GM18499 (cell line): Measurements from ENCODE around the gene ARAP1.

Experiments used
- ATAC-seq: cut with Tn5 transposase; IDR thresholded peaks from one replicate; pipeline ENCODE4 v1.9.1; 2021; ENCODE audit warnings: moderate number of reproducible peaks; ENCODE audit not compliant: insufficient read depth, unreplicated experiment

The ARAP1 gene

DNA sequence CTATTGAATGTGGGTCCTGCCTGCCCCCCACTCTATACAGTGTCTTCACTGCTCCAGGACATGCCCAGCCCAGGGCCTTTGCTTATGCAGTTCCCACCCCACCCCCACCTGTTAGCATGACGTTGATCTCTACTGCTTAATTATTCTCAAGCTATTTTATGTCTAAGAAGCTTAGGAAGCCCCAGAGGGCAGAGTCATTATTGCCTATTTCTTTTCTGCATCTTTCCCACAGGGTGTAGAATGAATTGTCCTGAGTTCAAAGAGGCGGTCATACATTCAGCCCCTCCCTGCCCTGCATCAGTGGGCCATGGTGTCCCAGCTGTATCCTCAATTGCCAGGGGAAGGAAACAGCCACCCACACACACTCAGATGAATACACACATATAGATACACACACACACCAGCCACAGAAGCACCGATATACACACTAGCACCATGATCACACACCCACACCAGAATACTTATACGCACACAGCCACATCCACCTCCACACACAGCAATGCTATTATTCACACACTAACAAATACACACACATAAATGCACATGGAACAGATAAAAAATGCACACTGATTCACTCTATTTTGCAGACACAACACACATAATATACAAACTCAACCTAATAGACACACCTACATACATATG is 79.5 kb downstream of the ARAP1 start:
- ATAC-seq: no peak

DNA sequence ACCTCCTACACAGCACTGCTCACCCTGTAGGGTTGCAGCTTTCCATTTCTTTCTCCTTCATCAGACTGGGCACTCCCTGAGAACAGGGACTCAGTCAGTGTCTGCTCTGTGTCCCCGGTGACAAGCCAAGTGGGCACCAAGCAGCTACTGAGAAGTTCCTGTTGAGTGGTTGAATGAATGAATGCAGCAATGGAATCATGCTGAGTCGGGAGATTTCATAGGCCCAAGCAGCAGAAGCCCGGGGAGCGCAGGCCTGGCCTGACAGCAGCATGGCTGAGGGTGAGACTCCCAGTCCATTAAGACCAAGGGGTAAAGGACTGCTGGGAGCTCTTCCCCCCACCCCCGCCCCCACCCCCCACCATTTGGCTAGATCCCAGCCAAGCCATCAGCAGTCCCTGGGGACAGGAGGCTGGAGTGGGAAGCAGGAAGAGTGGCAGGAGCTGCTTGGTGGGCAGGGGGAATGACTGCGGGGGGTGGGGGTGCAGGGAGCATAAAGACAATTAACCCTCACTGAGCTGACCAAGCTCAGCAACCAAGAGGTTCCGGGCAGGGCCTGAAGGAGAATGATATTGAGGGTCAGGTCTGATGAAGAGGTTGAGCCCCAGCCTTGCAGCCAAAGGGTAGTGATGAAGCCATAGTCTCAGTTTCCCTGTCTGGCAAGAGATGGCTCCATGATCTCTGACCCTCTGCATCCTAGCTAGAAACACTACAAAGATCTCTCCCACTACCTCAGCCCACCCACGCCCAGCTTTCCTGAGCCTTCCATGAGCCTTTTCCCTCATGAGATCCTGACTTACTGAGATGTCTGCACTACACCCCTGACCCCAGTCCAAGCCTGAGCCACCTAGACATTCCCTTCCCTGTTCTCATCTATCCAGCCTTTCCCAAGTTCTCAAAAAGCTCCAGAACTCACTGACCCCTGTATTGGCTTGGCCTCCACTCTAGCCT is 80.8 kb downstream of the ARAP1 start:
- no peak for ATAC-seq

- no peak for ATAC-seq
These were observed 82.2 kb downstream of the ARAP1 start for GRCh38 chr11:72670041-72670440.

GRCh38 chr11:72669527-72669926 is 82.7 kb downstream of the ARAP1 start:
- no peak for ATAC-seq

DNA sequence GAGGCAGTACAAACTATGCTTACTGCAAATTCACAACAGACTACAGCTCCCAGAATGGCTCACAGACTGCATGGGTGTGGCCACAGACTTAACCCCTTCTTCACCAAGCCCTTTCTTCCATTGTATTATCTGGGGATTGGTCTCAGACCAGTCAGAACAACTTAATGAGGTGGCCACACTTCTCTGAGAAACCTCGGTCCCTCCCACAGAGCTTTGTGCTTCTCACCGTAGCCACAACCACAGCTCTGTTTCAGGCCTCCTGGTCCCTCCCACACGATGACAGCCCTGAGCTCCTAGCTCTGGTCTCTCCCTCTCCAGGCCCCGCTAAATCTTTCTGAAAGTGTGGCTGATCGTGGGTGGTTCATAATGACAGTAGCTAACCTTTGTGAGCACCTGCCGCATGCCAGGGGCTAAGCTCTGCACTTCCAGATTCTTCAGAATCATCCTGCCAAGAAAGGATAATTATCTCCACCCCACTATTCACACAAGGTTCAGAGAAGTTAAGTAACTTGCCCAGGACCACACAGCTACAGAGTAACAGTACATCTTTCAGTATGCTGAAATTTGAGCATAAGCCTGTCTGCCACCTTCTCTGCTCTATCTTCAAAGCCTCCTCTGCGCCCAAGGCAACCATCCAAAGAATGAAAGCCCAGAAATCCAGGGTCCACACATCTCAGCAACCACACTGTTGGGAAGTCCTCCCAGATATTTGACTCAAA is 83.4 kb downstream of the ARAP1 start:
- ATAC-seq: peak; percentile 89

- no peak for ATAC-seq
These were observed 86.2 kb downstream of the ARAP1 start for GRCh38 chr11:72665911-72666472.

DNA sequence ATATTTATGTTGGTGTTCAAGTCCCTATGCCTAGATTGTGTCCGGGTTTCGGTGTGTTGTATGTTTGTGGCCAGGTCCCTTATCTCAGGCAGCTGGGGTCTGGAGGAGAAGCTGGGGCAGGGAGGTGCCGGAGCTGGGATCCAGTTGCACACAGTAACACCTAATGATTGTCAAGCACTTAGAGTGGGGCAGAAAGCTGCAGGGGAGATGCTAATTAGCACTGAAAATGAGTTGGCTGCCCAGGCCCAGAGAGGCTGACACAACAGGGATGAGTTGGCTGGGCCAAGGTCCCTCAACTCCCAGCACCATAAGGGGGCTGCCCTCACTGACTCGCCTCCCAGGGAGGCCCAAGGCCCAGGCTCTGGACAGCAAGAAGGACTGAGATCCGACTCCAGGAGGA is 90.2 kb downstream of the ARAP1 start:
- no peak for ATAC-seq

DNA sequence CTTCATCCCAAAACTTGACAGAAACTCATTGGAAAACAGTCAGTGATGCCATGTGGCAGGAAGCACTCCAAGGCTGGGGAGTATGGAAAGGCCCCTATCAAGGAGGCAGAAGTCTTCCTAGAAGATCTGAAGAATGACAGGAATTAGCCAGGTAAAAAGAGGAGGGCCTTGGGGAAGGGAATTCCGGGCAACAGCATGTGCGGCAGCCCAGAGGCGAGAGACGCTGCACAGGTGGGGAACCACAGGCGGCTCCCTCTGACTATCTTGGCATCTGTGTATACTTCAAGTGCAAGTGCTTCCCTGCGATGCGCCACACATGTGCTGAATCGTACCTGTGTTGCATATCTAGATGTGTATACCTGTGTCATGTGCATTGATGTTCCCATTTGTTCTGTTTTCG is 90.7 kb downstream of the ARAP1 start:
- no peak for ATAC-seq

- ATAC-seq: no peak
These were observed 93.1 kb downstream of the ARAP1 start for GRCh38 chr11:72658989-72659640.

DNA sequence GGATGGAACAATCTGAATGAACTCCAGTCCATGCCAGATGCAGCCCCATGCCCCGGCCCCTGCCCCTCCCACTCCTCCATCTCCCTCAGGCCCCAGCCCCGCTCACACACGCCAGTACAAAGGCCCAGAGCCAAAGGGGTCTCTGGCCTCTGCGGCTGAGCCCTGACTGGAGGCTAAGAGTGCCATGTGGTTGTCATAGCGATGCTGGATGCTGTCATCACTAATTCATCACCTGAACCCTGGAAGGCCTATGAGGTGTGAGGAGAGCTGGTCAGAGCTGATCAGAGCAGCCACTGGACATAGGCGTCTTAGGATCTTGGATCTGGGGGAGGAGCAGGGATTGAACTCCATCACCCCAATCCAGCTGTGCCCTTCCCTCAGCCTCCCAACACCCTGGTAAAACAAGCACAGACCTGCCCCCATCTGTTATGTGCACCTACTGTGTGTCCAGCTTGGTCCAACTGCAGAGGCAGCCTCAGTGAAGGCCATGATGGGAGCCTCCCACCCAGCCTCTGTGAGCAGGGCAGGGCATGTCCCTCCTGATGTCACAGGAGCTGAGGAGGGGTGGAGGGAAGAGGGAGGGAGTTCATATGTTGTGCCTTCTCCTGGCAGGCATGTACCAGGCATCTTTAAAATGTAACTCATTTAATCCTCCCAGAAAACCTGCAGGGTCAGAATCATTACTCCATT is 94.7 kb downstream of the ARAP1 start:
- no peak for ATAC-seq

DNA sequence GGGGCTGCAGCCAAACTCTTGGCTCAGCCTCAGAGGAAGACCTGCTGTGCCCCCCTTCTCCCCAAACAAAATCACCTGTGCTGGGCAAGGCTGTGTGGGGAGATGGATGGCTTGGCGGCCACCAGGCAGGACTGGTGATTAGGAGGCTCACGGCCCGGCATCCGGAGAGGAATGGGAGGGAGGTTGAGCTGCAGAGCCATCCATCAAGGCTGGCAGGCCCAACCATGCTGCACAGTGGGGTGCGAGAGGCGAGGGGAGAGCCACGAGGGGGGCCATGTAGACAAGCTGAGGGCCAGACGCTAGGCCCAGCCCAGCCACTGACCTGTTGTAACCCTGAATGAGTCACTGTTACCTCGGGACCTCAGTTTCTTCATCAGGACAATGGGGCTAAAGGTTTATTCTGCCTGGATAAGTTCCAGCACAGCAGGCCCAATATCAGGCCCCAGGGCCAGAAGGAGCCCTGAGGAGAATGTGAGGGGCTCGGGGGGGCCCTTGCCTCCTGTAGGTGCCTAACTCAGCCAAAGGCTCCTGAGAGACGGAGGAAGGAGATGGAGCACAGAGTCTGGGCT is 96.2 kb downstream of the ARAP1 start:
- ATAC-seq: no peak

- ATAC-seq: no peak
These were observed 97.2 kb downstream of the ARAP1 start for GRCh38 chr11:72655014-72655413.

DNA sequence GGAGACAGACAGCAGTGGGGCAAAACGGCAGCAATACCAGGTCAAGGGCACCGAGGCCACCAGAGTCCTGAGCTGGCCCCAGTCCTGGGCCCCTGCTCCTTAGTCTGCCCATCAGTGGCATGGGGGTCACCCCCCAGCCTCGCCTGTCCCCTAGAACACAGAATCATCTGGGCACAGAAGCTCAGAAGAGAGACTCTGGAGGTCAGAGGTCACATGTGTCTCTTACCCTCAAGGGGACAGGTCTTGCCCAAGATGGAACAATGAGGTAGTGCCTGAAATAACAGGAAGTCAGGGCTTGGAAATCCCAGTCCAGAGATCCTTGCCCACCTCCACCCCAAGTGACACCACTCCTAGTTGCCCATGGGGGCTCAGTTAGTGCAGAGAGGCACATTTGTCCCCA is 98.6 kb downstream of the ARAP1 start:
- no peak for ATAC-seq

GRCh38 chr11:72652873-72653630 is 99.2 kb downstream of the ARAP1 start:
- ATAC-seq: no peak

DNA sequence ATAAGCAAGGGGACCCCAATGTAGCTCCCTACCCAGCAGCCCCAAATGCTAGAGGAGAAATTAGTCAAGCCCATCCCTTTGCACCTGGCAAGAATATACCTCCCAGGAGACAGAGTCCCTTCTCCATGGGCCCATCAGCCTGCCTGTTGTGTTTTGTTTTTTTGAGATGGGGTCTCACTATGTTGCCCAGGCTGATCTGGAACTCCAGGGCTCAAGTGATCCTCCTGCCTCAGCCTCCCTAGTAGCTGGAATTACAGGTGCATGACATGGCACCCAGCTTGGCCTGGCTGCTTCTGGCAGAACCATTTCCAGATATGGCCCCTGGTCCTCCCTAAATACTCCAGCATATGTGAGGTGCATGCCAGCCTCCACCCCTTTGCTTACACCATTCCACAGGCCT is 100.1 kb downstream of the ARAP1 start:
- no peak for ATAC-seq

DNA sequence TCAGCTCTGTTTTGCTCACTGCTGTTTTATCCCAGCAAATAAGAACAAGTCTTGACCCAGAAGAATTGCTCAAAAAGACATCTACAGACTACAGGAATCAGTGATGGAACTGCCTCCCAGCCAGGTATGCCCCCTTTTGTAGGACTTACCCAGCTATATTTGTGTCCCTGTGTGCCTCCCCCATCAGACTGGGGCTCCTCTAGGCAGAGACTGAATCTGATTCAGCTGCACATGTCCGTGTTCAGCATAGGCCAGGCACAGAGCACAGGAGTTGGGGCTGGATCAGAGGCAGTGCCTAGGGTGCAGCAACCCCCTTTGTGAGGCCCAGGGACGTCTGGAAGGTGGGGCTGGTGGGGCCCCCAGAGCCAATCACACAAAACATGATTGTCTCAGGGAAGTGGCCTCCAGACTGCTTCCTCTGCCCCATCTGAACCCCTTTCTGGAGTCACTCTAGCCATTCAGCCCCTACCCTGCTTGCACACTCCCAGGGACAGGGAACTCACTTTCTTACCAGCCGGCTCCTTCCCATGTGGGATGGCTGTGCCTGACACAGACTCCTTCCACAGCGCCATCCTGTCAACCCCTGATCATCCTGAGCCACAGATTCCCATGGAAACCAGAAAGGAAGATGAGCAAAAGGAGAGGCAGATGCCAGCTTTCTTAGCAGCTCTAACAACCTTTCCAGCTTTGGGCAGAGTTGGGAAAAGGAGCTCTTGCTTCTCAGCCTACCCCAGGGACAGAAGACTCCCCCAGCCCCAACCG is 102.8 kb downstream of the ARAP1 start:
- no peak for ATAC-seq

DNA sequence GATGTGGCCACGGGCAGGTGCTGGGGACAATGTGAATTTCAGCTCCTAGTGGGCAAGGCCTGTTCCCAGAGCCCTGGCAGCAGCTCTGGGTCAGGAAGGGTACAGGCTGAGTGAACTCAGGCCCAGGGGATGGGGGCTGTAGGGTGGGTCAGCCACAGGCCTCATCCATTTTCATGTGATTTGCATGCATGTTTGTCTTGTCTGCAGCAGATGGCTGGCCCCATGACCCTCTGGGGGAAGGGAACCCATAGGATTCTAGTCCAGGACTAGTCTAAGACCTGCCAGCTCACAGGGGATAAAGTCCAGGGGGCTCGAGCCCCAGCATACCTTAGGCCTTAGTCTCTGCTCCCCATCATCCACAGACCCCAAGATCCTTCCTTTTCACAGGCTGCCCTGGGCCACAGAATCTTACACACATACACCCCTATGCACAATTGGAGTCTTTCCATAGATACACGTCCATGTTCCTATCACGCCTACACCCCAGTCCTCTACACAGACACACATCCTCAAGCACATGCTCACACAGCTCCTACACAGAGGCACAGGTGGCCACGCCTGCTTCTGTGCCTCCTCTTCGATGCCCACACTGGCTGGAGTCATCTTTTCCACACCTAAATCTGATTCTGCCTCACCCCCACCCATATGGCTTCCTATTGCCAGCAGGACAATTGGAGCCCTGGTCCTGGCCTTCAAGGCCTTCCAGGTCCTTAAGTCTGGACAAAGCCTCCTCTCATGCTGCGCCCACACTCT is 103.6 kb downstream of the ARAP1 start:
- ATAC-seq: no peak
